Brain microvascular endothelial cell (primary cell): ENCODE measurements around the gene GPRIN2.
"Not testable (repeated sequence)": the region's sequence is repeated elsewhere in the genome, so short reads cannot be mapped to it uniquely, and the experiment has no call there.

Experiments
- DNase-seq: peaks from one replicate; pipeline ENCODE4 v3.0.0-alpha.2; 2020
- H3K27ac ChIP-seq: fragments of 250-450 bp; sonication (Bioruptor Pico); 2 replicates; pipeline ENCODE4 v1.5.1; 2020; ENCODE audit warnings: mild to moderate bottlenecking, moderate library complexity
- H3K27me3 ChIP-seq: fragments of 250-450 bp; sonication (Bioruptor Pico); replicated peaks from 2 replicates; pipeline ENCODE4 v1.5.1; 2020; ENCODE audit warnings: mild to moderate bottlenecking
- H3K36me3 ChIP-seq: fragments of 250-450 bp; sonication (Bioruptor Pico); replicated peaks from 2 replicates; pipeline ENCODE4 v1.5.1; 2020; ENCODE audit warnings: mild to moderate bottlenecking
- H3K4me3 ChIP-seq: 2 replicates; pipeline ENCODE4 v1.5.1; 2011; ENCODE audit warnings: low read depth, mild to moderate bottlenecking, control low read depth, low read length, moderate library complexity
- in situ Hi-C: cut with HindIII; loops from 2 replicates; pipeline ENCODE4 v1.10.0; 2017; ENCODE audit warnings: low sequenced_read_pairs, low pct_ligation_motif_present
- TF ChIP-seq, protein P1 (sequence below): IDR thresholded peaks from 2 replicates; pipeline ENCODE4 v1.5.1; 2011; ENCODE audit warnings: low read depth, mild to moderate bottlenecking, moderate library complexity, low read length, control low read depth, inconsistent platforms; ENCODE audit errors: missing control alignments

Gene GPRIN2

DNA sequence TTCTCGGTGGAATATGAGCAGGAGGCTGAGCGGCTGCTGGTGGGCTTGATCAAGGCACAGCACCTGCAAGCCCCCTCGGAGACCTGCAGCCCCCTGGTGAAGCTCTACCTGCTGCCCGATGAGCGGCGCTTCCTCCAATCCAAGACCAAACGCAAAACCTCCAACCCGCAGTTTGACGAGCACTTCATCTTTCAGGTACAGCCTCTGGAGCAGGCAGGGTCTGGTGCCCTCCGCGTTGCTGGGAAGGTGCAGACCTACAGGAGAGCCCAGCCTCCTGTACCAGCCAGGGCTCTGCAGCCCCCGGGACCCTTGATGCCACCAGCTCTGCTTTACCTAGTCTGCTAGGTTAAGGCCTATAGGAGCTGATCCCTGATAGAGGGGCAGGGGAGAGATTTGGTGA lies 25.5 kb upstream of the GPRIN2 start:
- not testable (repeated sequence) for DNase-seq

DNA sequence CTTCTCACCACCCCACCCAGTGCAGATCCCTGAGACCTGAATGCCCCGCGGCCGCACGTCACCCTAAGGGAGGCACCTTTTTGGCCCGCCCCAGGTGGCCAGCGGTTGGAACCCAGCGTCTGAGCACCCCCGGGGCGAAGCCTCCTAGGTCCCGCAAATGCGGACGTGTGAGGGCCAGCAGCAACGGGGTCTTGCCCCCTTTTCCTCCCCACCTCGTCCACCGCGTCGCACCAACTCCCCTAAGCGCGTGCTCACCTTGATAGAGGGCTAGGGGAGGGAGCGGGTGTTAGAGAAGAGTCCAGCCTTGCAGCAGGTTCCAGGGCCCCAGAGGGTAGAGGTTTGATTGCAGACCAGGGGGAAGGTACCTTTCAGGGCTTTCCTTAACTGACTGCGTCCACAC lies 22.9 kb upstream of the GPRIN2 start:
- in situ Hi-C loops, H3K36me3 ChIP-seq, H3K27me3 ChIP-seq, H3K27ac ChIP-seq, DNase-seq, H3K4me3 ChIP-seq: not testable (repeated sequence)

More for the DNA sequence above, 25.5 kb upstream of the GPRIN2 start:
- H3K27me3 ChIP-seq, in situ Hi-C loops, H3K4me3 ChIP-seq, H3K27ac ChIP-seq, H3K36me3 ChIP-seq: not testable (repeated sequence)

DNA sequence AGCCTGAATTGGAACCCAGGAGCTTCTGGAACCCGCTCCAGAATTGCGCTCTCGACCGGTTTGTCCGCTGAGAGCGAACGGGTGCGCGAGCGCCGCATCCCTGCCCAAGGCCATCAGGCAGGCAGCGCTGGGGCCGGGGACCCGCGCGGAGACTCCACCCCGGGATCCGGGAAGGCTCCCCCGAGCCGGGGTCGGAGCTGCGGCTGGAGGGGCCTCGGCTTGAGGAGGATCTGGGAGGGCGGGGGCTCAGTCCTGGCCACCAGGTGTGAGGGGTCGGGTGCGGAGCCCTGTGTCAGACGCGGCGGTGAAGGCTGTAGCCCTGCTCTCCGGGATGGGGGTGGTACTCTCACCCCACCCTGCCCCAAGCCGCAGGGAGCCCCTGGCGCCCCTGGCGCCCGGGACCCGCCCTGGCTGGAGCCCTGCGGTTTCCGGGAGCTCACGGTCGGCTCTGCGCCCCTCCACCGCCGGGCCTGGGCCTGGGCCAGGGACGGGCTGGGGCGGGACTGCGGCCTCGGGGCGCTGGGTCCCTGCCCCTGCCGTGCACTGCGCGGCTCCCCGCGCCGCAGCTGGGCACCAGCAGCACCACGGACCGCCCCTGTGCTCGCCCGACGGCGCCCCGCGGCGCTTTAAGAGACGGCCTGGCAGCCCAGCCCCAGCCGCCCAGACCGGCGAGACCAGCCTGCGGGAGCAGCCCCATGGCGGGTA lies 22.2 kb upstream of the GPRIN2 start, which contains the start of gene SYT15:
SYT15 (plus strand) TSS at position 655 of the 705 bp plus-strand sequence; CDS start at position 696, 41 bp downstream.
- H3K4me3 ChIP-seq, DNase-seq, H3K27me3 ChIP-seq, in situ Hi-C loops, H3K36me3 ChIP-seq, H3K27ac ChIP-seq: not testable (repeated sequence)

DNA sequence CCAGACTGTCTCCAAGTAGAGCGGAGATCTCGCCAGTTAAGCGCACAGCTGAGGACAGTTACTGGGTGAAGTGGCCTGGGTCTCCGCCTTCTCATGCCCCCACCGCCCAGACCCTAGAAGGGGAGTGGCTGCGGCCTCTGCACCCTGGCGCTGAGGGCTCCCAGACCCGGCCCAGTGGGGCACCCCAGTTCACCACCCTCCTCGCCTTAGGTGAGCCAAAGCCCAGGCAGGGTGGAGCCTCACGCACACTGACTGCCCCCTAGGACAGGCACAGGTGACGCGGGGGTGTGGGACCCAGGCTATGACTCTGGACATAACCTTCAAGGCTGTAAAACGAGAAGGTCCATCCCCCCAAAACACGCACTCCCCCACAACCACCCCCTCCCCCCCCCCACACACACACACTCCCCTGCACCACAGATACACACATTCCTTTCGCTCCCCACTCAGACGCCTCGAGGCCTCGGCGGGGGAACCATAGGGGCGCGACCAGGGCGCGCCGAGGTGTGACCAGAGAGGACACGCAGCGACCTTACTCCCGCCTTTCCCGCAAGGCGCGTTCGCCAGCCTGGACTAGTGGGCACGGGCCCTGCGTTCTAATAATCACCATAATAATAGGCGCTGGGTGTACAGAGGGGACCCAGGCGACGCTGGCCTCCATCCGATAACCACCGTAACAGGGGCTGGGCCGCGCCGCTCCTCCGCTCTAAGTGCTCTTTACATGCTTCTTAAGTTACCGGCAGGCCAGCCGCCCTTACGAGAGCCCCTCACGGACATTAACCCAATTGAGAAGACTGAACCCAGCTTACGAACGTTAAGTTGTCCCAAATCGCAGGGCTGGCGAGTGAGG lies 21.4 kb upstream of the GPRIN2 start:
- H3K27me3 ChIP-seq, H3K36me3 ChIP-seq, in situ Hi-C loops, H3K4me3 ChIP-seq, H3K27ac ChIP-seq, DNase-seq: not testable (repeated sequence)

DNA sequence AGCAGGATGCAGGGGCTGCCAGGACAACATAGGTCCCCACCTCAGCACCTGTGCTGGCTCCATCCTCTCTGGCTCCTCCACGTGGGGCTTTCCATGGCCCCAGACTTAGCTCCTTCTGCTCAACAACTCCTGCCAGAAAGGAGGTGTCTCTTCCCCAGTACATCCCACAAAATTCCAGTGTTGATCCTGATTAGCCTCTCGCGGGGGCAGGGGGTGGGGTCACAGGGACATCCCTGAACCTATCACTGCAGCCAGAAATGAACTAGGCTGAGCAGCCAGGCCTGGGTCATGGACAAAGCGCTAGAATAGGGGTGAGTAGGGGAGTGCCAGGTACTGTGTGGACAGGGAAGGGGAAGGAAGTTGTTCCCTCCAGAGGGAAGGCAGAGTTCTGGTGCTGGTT lies 17.4 kb upstream of the GPRIN2 start:
- in situ Hi-C loops, H3K27me3 ChIP-seq, H3K27ac ChIP-seq, DNase-seq, H3K4me3 ChIP-seq, H3K36me3 ChIP-seq: not testable (repeated sequence)

DNA sequence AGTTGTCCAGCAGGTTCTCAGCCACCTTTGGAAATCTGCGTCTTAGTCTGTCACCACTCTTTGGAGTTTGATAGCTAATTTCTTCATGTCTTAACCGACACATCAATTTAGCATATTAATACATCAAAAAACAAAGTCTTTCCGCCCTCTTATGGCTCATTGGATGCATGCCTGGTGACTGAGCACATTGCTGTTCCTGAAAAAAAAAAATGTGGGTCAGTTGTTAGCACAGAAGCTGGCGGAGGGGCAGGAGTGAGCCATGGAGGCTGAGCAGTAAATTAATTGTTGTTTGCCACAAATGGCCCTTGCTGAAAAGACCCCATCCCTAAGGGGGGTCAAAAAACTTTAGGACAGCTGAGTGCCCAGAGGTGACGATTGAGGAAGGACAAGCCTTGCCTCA lies 16.9 kb upstream of the GPRIN2 start:
- DNase-seq, H3K27ac ChIP-seq, H3K4me3 ChIP-seq, H3K36me3 ChIP-seq, H3K27me3 ChIP-seq, in situ Hi-C loops: not testable (repeated sequence)

DNA sequence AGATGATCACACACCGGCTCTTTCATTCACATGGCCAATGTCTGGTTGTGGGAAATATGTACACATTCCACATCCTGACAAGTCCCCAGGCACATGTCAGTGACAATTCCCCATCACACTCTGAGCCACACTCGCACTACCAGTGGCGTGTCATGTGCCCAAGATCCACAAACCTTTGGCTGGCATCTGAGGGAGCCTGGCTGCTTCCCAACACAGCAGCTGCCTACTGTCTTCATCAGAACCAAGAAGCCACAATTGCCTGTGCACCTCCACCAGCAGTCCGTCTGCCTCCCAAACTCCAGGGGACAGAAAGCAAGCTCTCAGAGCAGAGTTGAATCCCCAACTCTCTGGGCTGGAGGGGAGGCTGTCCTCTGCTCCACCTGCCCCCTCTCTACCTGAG lies 16.3 kb upstream of the GPRIN2 start:
- H3K27me3 ChIP-seq, in situ Hi-C loops, H3K27ac ChIP-seq, DNase-seq, H3K36me3 ChIP-seq, H3K4me3 ChIP-seq: not testable (repeated sequence)

DNA sequence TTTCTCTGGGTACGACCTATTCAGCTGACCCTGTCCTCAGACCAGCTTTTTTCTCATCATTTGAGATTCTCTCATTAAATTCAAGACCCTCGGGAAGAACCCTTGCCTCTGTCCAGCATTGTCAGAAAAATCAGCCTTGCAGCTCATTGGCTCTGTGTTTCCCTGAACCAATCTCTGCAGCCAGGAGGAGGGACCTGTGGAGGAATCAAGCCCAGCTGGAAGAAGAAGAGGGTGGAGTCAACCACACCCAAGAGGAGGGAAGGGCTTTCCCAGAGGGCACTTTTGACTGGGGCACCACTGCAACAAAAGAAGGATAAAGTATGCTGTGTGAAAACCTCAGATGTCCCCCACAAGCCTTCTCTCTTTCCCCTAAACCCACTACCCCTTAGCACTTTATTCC lies 14.2 kb upstream of the GPRIN2 start:
- in situ Hi-C loops, H3K27ac ChIP-seq, H3K4me3 ChIP-seq, DNase-seq, H3K27me3 ChIP-seq, H3K36me3 ChIP-seq: not testable (repeated sequence)

DNA sequence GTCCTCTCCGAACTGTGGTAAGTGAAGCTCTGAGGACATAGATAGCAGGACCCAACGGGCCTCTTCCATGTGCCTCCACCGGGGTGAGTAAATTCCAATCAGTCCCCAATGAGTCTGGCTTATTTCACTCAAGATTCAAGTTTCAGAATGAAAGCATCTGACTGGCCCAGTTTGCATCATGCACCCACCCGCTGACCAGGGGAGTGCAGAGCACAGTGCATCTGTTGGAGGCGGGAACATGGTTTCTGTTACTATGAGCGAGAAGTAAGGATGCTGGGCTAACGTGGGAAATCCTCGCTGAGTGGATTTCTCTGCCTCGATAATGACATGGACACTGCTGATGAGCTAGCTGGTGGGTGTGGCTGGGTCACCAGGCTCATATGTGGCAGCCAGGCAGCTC lies 10.7 kb upstream of the GPRIN2 start:
- in situ Hi-C loops: not testable (repeated sequence)

DNA sequence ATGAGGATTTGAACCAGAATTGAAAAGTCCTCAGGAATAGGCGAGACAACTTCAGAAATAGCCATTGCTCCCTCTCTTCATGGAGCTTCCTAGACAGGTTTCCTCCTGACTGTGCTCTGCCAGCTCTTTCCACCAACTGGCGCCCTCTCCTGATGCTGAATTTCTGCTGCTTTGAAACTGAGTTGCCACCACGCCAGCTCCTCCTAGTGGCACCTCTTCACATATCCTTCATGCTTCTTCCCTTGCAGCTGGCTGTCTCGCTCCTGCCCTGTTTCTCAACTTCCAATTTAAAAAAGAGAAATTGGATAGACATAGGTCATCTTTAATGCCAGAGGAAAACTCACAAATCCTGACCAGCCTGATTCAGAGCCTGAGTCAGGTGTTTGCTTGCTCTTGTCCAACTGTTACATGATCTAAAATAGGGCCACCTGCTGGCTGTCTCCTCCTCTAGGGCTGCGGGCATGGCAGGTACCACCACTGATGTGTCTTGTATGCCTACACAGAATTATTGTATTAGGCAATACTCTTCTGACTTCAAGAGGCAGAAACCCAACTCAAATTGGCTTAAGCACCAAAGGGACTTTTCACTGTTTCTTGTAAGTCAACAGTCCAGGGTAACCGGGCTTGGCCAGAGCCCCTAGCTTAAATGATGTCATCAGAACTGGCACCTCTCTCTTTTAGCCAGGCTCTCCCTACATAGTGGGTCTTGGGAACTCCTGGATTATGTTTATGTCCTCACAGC lies 9.3 kb upstream of the GPRIN2 start:
- TF ChIP-seq, protein P1, sequence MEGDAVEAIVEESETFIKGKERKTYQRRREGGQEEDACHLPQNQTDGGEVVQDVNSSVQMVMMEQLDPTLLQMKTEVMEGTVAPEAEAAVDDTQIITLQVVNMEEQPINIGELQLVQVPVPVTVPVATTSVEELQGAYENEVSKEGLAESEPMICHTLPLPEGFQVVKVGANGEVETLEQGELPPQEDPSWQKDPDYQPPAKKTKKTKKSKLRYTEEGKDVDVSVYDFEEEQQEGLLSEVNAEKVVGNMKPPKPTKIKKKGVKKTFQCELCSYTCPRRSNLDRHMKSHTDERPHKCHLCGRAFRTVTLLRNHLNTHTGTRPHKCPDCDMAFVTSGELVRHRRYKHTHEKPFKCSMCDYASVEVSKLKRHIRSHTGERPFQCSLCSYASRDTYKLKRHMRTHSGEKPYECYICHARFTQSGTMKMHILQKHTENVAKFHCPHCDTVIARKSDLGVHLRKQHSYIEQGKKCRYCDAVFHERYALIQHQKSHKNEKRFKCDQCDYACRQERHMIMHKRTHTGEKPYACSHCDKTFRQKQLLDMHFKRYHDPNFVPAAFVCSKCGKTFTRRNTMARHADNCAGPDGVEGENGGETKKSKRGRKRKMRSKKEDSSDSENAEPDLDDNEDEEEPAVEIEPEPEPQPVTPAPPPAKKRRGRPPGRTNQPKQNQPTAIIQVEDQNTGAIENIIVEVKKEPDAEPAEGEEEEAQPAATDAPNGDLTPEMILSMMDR: peak; percentile 79
- H3K27ac ChIP-seq, H3K4me3 ChIP-seq, in situ Hi-C loops, H3K27me3 ChIP-seq, H3K36me3 ChIP-seq: not testable (repeated sequence)
- DNase-seq: peak; percentile 78

More for the DNA sequence above, 10.7 kb upstream of the GPRIN2 start:
- H3K27me3 ChIP-seq, H3K36me3 ChIP-seq, H3K27ac ChIP-seq, DNase-seq, H3K4me3 ChIP-seq: not testable (repeated sequence)
